ENCODE results near the gene NEK2.
"Not testable (repeated sequence)": the region's sequence is repeated elsewhere in the genome, so short reads cannot be mapped to it uniquely, and the experiment has no call there.

Gene NEK2

DNA sequence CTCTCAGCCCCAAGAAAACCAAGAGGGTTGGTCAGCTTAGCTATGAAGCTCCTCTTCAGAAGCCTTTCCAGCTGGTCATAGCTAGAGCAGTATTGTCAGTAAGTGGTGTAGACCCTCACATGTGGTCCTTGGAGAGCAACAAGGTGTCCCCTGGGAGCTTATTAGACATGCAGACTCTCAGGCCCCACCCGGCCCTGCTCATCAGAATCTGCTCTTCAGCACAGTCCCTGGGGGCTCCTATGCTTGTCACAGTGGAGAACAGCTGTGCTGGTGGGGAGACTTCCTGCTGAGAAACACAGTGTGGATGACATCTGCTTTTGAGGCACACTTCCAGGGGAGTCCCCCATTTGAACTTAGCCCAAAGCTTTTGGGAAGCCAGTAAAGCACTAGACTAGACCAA, 21.9 kb upstream of the NEK2 start:
- peak; percentile 96 for FAIRE-seq
- DNase-seq (ENCODE audit: extremely low spot score, insufficient read length, low read depth) = peak; percentile 44

DNA sequence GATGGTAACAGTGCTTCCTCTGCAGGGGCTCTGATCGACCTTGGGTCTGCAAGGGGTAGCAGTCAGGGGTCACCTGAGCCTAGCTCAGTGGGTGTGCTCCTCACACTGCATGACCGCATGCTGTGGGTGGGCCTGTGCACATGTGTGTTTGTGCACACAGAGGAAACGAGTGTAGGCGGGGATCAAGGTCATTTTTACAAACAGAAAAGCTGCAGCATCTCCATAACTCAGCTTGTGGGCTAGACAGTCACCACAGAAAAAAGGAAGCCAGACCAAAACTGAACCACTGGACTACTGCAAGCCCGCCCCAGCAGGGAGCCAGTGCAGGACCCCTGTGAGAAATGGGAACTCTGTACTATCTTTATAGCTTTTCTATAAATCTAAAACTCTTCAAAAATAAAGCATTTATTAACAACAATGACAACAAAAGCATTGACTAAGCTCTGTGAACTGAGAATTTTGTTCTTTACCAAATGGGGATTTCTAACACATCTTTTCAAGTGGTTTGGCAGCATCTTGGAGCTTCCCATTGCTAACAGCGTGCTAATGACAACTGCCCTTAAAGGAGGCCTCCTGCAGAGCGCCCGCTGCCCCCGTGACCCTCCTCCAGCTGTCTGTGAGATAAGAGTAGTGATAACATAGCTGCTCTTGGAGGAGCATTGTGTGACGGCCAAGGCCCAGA, 19.9 kb upstream of the NEK2 start:
- FAIRE-seq = peak; percentile 98
- DNase-seq (ENCODE audit: extremely low spot score, insufficient read length, low read depth) = no peak

DNA sequence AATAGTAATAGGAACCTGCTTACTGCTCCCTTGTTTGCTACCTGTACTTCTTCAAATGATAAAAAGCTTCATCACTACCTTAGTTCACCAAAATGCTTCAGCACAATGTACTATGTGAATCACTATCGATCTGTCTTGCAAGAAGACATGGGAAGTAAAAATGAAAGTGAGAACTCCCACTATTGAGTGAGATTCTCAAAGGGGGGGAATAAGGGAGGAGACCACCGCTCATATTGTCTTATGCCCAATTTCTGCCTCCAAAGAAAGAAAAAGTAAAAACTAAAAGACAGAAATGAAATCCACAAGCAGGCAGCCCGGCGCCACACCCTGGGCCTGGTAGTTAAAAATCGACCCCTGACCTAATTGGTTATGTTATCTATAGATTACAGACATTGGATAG, 18.5 kb upstream of the NEK2 start:
- DNase-seq (ENCODE audit: extremely low spot score, insufficient read length, low read depth); FAIRE-seq: not testable (repeated sequence)

DNA sequence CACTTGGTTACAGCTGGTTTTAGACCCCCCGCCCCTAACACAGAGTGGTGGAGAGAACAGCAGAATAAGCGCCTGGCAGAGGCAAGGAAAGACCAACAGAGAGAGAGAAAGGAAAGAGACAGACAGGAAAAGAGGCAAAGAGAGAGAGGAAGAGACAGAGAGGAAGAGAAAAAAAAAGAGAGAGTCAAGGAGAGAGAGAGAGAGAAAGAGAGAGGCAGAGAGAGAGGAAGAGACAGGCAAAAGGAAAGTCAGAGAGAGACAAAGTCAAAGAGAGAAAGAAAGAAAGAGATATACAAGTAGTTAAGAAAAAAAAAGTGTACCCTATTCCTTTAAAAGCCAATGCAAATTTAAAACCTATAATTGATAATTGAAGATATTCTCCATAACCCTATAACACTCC, 13.0 kb upstream of the NEK2 start:
- FAIRE-seq (no peak), DNase-seq (ENCODE audit: extremely low spot score, insufficient read length, low read depth) (no peak)

DNA sequence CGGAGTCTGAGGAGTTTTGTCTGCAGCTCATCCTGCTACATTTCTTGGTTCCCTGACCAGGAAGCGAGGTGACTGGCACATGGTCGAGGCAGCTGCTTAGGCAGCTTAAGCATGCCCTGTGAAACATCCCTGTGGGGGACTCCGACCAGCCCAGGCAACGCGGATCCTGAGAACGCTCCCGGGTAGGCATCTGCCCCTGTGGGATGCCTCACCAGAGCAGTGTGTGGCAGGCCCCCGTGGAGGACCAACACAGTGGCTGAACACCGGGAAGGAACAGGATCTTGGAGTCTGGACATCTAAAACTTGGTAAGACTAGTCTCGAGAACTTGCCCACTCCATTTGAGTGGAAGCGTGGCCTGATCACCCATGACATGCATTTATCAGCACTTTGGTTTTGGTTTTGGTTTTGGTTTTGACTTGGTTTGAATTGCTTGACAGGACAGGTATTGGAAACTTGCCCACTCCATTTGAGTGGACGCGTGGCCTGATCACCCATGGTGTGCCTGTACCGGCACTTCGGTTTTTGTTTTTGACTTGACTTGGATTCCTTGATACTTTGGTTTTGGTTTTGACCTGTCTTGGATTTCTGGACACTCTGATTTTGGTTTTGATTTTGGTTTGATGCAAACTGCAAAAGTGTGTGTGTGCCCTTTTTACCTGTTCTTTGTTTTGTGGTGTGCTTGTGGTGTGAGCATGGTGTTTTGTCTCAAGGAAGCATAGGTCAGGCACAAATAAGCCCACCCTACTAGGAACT, 12.2 kb upstream of the NEK2 start:
- DNase-seq (ENCODE audit: extremely low spot score, insufficient read length, low read depth) = no peak
- FAIRE-seq = peak; percentile 69

DNA sequence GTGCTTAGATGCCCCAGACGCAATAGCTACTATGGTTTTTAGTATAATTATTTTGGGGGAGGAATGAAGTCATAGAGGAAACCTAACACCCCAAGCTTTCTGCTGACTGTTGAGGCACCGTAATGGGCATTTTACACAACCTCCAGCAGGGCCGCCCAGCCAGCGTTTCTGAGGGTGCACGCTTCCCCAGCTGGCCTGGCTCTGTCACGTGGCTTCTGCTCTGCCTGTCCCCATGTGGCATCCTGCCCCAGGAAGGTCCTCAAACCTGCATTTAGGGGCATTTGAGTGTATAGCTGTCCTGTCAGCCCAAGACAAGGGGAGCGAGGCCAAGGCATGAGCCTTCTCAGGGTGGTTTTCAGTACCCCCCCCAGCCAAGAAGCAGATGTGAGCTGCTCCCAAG, 10.4 kb upstream of the NEK2 start:
- DNase-seq (ENCODE audit: extremely low spot score, insufficient read length, low read depth) = no peak
- no peak for FAIRE-seq

DNA sequence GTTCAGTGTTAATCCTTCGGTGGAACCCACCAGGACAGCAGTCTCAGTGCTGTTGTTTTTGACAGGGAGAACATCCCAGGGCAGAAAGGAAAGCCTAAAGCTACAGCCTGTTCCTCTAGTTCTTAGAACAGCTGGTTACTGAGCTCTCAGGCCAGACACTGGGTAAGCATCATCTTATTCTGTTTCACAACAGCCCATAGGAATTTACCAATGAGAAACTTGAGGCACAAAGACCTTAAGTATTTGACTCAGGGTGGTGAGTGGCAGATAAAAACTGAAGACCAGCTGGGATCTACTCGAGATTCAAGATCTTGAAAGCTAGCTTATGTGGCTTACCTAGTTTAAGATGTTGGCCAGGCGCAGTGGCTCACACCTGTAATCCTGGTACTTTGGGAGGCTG, 9.4 kb upstream of the NEK2 start:
- no peak for FAIRE-seq
- DNase-seq (ENCODE audit: extremely low spot score, insufficient read length, low read depth) = no peak

DNA sequence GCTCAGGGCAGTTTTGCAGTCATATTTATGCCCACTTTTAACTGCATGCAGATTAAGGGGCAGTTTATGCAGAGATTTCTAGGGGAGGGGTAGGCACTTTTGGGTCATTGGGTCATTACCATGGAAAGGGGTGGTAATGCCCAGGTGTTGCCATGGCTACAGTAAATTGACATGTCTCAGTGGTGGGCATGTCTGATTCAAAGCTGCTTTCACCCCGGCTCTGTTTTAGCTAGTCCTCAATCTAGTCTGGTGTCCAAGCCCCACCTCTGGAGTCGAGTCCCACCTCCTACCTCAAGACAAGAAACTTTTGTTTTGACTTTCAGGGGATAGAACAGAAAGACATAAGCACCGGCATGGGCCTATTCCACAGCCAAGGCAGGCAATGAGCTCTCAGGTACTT, 8.9 kb upstream of the NEK2 start:
- DNase-seq (ENCODE audit: extremely low spot score, insufficient read length, low read depth) (no peak), FAIRE-seq (no peak)

DNA sequence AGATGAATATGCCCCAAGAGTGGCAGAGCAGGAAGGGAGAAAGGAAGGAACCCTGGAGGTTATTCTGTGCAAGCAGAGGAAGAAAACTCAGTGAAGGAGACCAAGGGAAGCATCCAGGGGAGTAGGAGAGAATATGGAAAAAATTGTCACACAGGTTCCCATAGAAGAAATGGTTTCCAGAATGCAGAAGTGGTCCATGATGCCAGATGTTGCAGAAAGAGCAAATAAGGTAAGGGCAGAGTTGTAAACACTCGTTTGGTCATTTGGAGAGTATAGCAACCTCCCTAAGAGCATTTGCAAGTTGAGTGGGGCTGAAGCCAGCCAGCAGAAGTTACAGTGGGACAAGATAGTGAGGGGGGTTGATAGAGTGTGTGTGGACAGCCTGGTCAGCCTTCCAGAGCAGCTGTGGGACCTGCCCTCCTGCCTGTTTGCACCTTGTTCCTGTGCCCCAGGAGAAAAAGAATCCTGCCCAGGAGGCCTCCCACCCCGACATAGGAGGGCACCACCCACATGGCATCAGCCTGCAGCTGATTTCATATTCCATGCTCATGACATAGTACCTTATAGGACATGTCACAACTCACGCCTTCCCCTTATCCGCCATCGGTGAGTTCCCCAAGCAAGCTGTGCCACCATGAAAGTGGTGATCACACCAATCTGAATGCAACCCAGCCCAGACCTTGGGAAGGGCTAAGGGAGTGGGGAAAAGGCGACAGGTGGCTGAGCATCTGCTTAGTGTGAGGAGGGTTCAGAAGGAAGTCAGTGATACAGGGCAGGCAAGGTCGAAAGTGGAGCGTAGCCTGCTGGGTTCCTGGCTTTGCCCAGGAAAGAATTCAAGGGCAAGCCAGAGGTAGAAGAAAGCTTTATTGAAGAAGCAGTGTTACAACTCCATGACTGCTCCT, 8.2 kb upstream of the NEK2 start:
- DNase-seq (ENCODE audit: extremely low spot score, insufficient read length, low read depth) (no peak), FAIRE-seq (no peak)

DNA sequence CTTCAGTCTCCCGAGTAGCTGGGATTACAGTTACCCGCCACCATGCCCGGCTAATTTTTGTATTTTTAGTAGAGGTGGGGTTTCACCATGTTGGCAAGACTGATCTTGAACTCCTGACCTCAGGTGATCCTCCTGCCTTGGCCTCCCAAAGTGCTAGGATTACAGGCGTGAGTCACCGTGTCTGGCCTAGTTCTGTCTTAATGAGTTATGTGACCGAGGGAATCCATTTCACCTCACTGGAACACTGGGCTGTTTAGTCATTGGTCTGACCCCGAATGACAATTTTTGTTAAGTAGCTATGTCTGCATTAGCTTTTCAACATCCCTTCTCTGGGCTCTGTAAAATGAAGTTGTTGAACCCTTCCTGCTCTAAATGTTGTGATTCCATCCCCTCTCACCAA, 6.8 kb upstream of the NEK2 start:
- FAIRE-seq; DNase-seq (ENCODE audit: extremely low spot score, insufficient read length, low read depth): not testable (repeated sequence)

DNA sequence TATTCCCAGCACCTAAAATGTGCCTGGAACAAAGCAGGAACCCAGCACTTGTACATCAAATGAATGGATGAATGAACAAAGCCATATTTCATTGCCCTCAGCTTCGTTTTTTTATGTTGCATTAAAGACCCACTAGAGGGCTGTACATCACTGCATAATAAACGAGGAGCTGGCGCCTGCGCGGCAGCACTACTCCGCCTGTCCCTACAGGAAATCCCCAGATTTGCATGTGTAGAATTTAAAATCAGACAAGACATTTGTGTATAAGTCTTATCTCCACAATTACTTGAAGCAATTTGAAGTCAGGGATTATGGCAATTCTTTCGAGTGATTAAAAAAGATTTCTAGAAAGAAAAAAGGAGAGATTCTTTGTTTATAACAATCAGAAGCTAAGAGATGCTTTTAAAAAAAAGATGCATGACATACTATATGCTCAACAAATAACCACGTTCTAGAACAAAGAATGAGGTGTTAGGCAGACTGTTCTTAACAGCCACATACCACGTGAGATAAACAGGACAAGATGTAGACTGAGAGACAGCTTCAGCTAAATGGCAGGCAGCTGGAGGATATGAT, 5.4 kb upstream of the NEK2 start:
- DNase-seq (ENCODE audit: extremely low spot score, insufficient read length, low read depth) (peak; percentile 54), FAIRE-seq (peak; percentile 91)

DNA sequence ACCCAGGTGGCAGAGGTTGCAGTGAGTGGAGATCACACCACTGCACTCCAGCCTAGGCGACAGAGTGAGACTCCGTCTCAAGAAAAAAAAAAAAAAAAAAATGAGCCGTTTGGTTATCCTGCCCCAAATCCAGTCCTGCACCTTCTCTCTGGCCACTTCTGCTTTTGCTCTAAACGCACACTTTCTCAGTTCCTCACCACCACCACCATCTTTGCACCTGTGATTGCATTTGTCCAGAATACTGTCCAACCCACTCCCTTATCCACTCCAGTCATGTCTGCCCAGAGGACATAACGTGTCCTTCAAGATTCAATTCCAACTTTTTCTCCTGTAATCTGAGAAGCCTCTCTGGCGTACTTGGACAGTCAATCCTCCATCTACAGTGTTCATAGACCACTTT, 2.2 kb upstream of the NEK2 start:
- DNase-seq (ENCODE audit: extremely low spot score, insufficient read length, low read depth) (no peak), FAIRE-seq (no peak)

DNA sequence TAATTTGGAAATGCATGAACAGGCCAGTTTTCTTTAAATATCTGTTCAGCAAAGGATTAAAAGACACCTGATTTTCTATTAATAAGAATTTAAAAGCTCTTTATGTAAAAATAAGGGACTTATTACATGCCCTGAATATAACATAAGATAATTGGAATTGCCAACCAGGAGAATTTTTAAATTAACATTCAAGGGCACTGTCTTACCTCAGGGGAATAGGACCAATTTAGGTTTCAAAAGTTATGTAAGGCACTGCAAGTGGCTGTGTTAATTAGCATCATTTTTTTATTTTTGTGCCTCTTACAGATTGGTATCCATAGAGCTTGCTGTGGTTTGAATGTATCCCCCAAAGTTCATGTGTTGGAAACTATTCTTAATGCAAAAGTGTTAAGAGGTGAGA, 1.3 kb upstream of the NEK2 start:
- DNase-seq (ENCODE audit: extremely low spot score, insufficient read length, low read depth) (no peak), FAIRE-seq (no peak)

DNA sequence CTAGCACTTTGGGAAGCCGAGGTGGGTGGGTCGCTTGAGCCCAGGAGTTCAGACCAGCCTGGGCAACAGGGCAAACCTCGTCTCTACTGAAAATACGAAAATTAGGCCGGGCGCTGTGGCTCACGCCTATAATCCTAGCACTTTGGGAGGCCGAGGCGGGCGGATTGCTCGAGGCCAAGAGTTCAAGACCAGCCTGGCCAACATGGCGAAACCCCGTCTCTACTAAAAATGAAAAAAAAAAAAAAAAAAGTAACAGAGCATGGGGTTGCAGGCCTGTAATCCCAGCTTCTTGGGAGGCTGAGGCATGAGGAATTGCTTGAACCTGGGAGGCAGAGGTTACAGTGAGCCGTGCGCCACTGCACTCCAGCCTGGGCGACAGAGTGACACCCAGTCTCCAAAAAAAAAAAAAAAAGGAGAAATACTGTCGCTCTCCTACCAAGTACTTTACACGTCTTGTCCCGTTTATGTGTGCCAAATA, 724 bp upstream of the NEK2 start:
- FAIRE-seq (no peak), DNase-seq (ENCODE audit: extremely low spot score, insufficient read length, low read depth) (no peak)

DNA sequence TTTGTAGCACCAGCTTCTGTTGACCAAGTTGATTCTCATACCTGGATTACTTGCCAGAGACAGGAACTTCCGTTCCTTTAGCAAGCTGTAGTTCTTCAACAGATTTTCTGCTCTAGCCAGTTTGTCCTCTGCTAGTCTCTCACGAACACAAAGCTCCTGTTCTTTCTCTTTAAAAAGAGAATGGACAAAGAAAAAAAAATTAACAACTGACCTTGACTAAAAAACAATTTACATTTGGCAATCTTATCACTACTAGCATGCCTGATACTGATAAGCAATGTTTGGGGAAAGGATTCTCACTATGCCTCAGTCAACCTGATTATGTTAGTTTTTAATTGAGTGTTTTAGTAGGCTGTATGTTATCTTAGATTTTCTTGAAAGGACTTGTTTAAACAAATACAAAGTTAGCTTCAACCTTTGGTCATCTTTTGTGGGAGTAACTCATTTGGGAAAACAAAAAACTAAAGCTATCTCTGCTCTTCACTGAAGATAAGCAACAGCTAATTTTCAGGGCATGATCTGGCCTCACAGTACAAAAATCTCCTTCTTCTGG, 8.3 kb downstream of the NEK2 start:
- peak; percentile 41 for FAIRE-seq
- DNase-seq (ENCODE audit: extremely low spot score, insufficient read length, low read depth) = no peak

DNA sequence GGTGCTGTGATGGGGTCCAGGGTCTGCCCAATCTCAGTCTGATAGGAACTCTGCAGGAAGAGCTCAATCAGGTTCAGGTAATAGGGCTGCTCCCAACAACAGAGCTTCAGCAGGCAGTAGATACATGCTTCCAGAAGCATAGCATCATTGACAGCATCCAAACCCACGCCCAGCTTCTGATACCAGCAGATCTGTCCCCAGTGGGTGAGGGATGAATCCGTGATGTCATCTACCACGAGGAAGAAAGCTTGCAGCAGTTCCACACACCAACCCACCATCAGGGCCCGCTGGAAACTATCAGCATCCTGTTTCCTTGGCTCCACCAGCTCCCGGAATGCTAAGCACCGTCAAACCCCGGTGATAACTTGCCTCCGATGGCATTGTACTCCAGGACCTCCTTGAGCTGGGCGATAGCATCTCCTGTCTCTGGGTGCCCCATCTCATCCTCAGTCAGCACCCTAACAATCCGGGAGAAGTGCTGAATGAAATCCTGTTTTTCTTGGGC, 14.7 kb downstream of the NEK2 start:
- DNase-seq (ENCODE audit: extremely low spot score, insufficient read length, low read depth) (no peak), FAIRE-seq (no peak)

DNA sequence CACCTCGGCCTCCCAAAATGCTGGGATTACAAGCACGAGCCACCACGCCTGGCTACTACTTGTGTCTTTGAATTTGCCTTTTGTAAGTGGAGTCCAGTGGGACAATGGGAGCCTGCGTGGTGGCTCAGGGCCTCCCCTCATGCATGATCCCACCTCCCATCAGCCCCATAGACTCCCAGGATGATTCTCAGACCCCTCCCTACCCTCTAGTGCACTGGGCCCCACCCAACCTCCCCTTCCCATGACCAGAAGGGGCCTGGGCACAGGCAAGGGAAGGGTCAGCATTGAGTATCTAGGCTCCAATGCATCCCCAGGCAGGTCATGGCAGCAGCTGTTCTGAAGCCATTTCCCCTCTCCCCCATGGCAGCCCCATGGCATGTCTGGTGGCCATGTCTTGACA, 18.7 kb downstream of the NEK2 start:
- FAIRE-seq (no peak), DNase-seq (ENCODE audit: extremely low spot score, insufficient read length, low read depth) (no peak)

DNA sequence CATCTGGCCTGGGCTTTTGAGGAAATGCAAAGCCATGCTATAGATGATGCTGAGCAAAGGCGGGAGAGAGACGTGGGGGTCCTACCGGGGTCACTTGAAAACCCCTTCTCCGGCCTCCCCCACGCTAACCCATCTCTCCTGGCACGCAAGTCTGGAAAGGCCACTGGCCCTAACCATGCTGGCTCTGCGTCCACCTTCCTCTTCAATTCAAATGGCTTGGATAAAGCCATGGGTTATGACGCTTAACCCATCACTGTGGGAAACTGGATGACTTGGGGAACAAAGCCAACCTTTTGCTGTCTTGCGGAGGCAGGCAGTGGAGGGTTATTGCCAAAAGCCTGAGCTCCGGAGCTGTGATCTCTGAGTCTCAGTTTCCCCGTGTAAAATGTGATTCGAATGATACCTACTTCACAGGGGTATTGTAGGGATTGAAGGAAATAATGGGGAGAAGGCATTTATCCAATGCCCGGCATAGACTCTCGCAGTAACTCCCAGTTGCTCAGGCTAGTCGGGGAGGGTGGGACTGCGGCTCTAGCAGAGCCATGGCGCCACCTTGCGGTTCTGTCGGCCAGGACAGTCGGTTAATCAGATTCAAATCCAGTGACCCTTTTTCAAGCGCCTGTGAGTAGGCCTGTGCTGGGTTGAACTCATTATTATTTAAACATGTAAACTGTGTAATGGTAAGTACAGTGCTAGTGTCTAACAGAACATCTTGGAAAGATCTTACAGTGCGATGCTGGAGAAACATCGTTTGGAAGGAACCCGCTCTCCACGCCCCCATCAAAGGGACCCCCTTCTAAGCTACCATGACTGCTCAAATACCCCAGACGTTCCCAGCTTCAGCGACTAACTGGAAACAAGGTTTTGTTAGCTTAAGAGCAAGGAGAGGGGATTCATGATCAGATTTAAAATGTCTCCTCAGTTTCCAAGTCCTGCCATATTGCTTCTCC, 20.3 kb downstream of the NEK2 start:
- FAIRE-seq = peak; percentile 90
- peak; percentile 46 for DNase-seq (ENCODE audit: extremely low spot score, insufficient read length, low read depth)

All from GM18507 (cell line).